Skeletal muscle satellite cell (primary cell): ENCODE results near the gene TNFRSF14.
A peak's percentile ranks its signal among the peaks of the same experiment; 100 is the strongest.
"Not testable (repeated sequence)": the region's sequence is repeated elsewhere in the genome, so short reads cannot be mapped to it uniquely, and the experiment has no call there.

Experiments used
- H3K27me3 ChIP-seq: 2 replicates; pipeline ENCODE4 v1.7.0; 2013; ENCODE audit warnings: low read length; ENCODE audit not compliant: control insufficient read depth, insufficient read depth
- H3K36me3 ChIP-seq: 2 replicates; pipeline ENCODE4 v1.7.0; 2013; ENCODE audit warnings: mild to moderate bottlenecking, control low read depth, low read length; ENCODE audit not compliant: insufficient read depth
- H3K4me1 ChIP-seq: 2 replicates; pipeline ENCODE4 v1.7.0; 2013; ENCODE audit warnings: low read length; ENCODE audit not compliant: control insufficient read depth, insufficient read depth
- H3K4me2 ChIP-seq: 2 replicates; pipeline ENCODE4 v1.7.0; 2013; ENCODE audit warnings: mild to moderate bottlenecking, low read length
- H3K4me3 ChIP-seq: 2 replicates; pipeline ENCODE4 v1.7.0; 2013; ENCODE audit warnings: low read length
- H3K9ac ChIP-seq: 2 replicates; pipeline ENCODE4 v1.7.0; 2013; ENCODE audit warnings: mild to moderate bottlenecking, low read depth, low read length, moderate library complexity
- H3K9me3 ChIP-seq: replicated peaks from 2 replicates; pipeline ENCODE4 v1.7.0; 2013; ENCODE audit warnings: mild to moderate bottlenecking, control low read depth, low read length

Gene TNFRSF14

DNA sequence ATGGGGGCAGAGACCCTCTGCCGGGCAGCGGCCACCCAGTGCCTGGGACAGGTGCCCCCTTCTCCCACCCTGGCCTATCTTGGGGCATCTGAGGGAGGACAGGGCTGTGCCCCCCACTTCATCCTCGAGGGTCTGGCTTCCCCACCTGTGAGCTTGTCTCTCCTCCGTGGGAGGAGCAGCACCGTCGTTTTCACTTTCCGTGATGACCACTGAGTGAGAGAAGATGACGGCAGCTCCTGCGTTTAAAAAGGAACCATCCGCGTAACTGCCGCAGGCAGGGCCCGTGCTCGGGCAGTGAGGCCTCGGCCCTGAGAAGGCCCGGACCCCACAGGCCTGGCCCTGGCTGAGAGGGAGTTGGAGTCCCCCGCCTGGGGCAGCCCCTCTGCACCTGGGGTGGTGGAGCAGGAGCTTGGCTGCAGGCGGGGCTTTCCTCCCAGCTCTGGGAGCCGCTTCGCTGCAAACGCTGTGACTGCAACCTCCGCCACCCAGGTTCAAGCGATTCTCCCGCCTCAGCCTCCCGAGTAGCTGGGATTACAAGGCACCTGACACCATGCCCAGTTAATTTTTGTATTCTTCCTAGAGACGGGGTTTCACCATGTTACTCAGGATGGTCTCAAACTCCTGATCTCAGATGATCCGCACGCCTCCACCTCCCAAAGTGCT, 6.7 kb upstream of the TNFRSF14 start:
- H3K9me3 ChIP-seq, H3K4me3 ChIP-seq, H3K27me3 ChIP-seq, H3K36me3 ChIP-seq, H3K4me2 ChIP-seq: not testable (repeated sequence)
- Histone ChIP-seq H3K4me1 (peaks cover 41% of the 10 kb centered on the region), H3K9ac (peak overlapping the region; percentile 69)

DNA sequence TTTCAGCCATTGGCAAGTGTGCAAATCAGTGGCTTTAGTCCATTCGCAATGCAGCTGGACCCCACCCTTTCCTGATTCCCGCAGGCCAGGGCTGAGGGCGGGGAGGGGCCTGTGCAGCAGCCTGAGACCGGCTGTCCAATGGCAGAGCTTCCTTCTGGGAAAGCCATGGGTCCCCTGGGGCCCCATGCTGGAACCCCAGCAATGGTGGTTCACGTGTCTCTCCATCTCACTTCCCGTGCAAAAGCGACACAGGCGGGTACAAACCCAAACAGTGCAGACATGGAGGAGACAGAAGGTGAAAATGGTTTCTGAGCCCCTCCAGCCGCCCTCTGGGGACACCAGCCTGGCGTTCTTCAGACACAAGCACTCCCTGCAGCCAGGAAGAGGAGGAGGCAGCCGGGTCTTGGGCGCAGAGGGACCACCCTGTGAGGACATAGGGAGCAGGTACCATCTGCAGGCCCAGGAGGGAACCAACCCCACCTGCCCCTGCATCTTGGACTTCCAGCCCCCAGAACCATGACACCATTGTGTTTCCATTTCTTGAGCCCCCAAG, 5.8 kb upstream of the TNFRSF14 start:
- not testable (repeated sequence) for H3K9me3 ChIP-seq, H3K4me3 ChIP-seq
- peaks cover 33% of the 10 kb centered on the region for H3K4me1 ChIP-seq

GRCh38 chr1:2551544-2551943, 4.6 kb upstream of the TNFRSF14 start:
- H3K36me3 ChIP-seq, H3K27me3 ChIP-seq, H3K4me3 ChIP-seq, H3K4me2 ChIP-seq, H3K9ac ChIP-seq, H3K9me3 ChIP-seq: not testable (repeated sequence)
- peaks cover 37% of the 10 kb centered on the region for H3K4me1 ChIP-seq

More for the DNA sequence above, 5.8 kb upstream of the TNFRSF14 start:
- not testable (repeated sequence) for H3K36me3 ChIP-seq, H3K4me2 ChIP-seq, H3K9ac ChIP-seq, H3K27me3 ChIP-seq

DNA sequence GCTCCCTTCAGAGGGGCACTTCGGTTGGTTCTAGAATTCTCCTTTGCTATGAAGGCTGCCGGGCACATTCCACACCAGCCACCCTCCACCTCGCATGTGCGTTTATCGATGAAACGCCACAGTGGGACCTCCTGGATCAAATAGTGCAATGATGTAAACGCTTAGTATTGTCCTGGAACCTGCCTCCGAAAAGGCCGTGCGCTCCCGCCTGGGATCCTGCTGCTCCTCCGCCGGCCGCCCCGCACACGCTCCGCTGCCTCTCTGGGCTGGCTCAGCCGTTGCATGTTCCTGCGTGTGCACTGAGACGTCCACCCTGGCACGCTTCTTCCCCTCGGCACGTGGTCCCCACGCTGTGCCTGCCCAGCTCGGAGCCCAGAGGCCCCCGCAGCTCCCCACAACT, 4.0 kb upstream of the TNFRSF14 start:
- H3K4me1 ChIP-seq = peaks cover 36% of the 10 kb centered on the region
- no peaks in the 10 kb centered on the region for H3K27me3 ChIP-seq
- no peaks in the 10 kb centered on the region for H3K9me3 ChIP-seq
- no peaks in the 10 kb centered on the region for H3K36me3 ChIP-seq
- no peak overlapping the region for H3K9ac ChIP-seq
- H3K4me2 ChIP-seq = no peak overlapping the region
- H3K4me3 ChIP-seq = no peak overlapping the region

GRCh38 chr1:2553076-2553475, 3.1 kb upstream of the TNFRSF14 start:
- H3K9me3 ChIP-seq, H3K4me2 ChIP-seq, H3K9ac ChIP-seq, H3K27me3 ChIP-seq, H3K36me3 ChIP-seq, H3K4me3 ChIP-seq: not testable (repeated sequence)
- H3K4me1 ChIP-seq = peaks cover 29% of the 10 kb centered on the region

DNA sequence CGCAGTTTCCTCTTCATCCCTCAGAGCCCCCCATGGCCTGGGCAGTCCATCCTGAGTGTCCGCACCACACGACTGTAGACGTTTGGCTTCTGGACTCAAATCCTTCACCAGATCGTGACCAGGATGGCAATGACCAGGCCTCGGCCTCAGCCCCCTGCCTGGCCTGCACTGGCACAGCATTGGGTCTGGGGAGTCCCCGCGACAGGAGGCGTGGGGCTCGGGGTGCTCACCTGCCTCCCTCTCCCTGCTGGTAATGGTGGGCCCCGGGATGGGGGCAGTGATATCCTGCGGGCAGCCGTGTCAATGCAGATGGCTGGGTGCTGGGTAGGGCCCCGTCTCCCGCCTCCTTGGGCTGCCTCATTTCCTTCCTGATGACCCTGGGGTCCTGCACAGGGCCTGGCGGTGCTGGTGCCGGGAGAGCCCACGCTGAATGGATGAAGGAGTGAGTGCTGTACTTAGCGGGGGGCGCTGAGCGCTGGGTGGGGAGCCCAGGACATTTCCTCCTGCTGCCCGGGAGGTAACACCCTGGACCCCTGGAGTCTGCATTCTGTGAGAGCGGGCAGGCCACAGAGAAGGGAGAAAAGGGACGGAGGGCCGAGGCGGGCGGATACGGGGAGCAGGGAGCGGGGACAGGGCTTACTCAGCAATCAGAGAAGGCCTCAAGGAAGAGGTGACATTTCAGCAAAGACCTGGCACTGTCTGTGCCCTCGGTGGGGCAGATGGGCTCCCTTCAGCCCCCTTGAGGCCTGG, 2.1 kb upstream of the TNFRSF14 start:
- no peaks in the 10 kb centered on the region for H3K27me3 ChIP-seq
- no peaks in the 10 kb centered on the region for H3K9me3 ChIP-seq
- H3K4me1 ChIP-seq = peaks cover 19% of the 10 kb centered on the region
- H3K4me3 ChIP-seq = no peak overlapping the region
- H3K4me2 ChIP-seq = no peak overlapping the region
- no peak overlapping the region for H3K9ac ChIP-seq
- no peaks in the 10 kb centered on the region for H3K36me3 ChIP-seq

GRCh38 chr1:2554621-2555387, 1.4 kb upstream of the TNFRSF14 start:
- no peak overlapping the region for H3K4me3 ChIP-seq
- no peaks in the 10 kb centered on the region for H3K27me3 ChIP-seq
- H3K4me2 ChIP-seq = no peak overlapping the region
- no peak overlapping the region for H3K9ac ChIP-seq
- peaks cover 17% of the 10 kb centered on the region for H3K4me1 ChIP-seq
- no peaks in the 10 kb centered on the region for H3K9me3 ChIP-seq
- no peaks in the 10 kb centered on the region for H3K36me3 ChIP-seq

DNA sequence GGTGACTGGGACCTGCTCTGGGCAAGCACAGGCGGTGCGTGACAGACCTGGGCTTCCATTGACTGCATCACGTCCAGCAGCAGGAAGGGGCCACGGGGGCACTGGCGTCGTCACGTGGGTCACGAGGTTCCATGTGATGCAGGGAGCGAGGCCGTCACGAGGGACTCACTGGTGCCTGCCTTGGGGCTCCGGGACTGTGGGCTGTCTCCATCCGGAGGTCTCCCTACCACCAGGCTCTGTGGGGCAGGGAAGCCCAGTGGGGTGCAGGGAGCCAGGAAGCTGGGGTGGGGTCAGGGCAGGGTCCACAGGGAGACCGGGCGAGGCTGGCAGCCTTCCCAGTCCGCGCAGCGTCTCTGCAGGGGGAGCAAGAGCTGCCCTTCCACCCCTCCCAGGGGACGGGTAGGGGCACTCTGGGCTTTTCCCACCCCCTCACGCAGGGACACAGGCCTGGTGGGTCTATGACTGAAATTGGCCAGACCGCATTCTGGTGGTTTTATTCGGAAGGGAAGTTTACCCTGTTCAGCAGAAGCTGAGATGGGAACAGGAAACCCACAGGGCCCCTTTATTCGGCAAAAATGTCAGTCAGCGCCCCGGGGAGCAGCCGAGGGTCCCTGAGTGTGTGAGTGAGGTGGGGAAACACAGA, 416 bp upstream of the TNFRSF14 start:
- Histone ChIP-seq H3K9ac (peak overlapping the region; percentile 79), H3K4me2 (peak overlapping the region; percentile 87), H3K4me3 (peak overlapping the region; percentile 78), H3K36me3 (no peaks in the 10 kb centered on the region), H3K4me1 (peaks cover 17% of the 10 kb centered on the region), H3K9me3 (no peaks in the 10 kb centered on the region), H3K27me3 (no peaks in the 10 kb centered on the region)

DNA sequence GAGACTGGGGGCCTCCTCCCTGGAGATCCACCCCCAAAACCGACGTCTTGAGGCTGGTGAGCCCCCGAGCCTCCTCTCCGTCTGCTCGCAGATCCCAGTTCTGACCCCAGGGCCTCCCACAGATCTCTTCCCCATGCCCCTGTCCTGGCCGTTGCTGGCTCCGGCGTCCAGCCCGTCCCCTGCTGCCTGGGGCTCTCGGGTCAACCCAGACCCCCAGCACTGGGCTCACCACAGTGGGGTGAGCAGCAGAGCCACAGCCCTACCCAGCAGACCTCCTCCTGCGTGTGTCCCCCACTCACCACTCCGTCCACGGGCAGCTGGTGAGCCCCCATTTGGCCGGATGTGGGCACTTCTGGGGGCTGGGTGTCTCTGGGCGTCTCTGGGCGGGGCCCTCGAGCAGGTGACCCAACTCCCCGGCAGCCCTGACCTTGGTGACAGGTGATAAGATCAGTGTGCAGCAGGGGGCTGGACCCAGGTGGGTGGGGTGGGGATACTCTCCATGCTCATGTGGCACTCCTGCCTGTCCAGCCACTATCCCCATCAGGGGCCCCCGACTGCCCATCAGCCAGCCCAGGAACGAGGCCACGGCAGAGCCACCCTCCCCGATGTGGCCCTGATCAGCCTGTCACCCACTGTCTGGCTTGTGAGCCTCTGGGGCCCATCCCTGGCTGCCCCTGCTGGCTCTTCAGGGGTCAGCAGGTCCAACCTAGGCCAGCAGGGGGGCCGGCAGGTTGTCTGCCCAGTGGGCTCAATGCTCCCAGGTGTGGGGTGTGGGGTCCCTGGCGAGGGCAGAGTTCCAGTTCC, 709 bp downstream of the TNFRSF14 start:
- H3K9ac ChIP-seq = peak overlapping the region; percentile 79
- H3K4me1 ChIP-seq = peaks cover 17% of the 10 kb centered on the region
- no peaks in the 10 kb centered on the region for H3K27me3 ChIP-seq
- no peaks in the 10 kb centered on the region for H3K36me3 ChIP-seq
- peak overlapping the region; percentile 78 for H3K4me3 ChIP-seq
- no peaks in the 10 kb centered on the region for H3K9me3 ChIP-seq
- H3K4me2 ChIP-seq = peak overlapping the region; percentile 87

GRCh38 chr1:2557482-2558400, 1.6 kb downstream of the TNFRSF14 start:
- no peak overlapping the region for H3K4me2 ChIP-seq
- H3K27me3 ChIP-seq = no peaks in the 10 kb centered on the region
- H3K4me1 ChIP-seq = peaks cover 17% of the 10 kb centered on the region
- H3K4me3 ChIP-seq = no peak overlapping the region
- H3K9ac ChIP-seq = no peak overlapping the region
- no peaks in the 10 kb centered on the region for H3K36me3 ChIP-seq
- H3K9me3 ChIP-seq = no peaks in the 10 kb centered on the region
